ENCODE data around the gene ZNF785. TPM values are rescaled to one million over a fixed set of nuclear protein-coding genes. Genes with fewer than 3 reads are reported as not detected.

The ZNF785 gene
- total and polyA plus RNA-seq, 3 experiments from 2014 or later = 4.8 to 13.0 (median 10.9) TPM

- POLR2A ChIA-PET = interaction anchor here (3.6 to 4.3 kb wide), 2 partner anchors 23 to 39 kb away, joined by 33 to 71 read pairs; partner anchors contain the start of genes ZNF688 and ZNF764
- Histone ChIP-seq H3K27me3 (ENCODE audit: insufficient read depth, low read length, poor library complexity, severe bottlenecking) (no peaks in the 10 kb centered on the region), H3K4me3 (ENCODE audit: low read length) (no peak overlapping the region), H3K27ac (ENCODE audit: low read depth, low read length) (no peak overlapping the region), H3K36me3 (ENCODE audit: insufficient read depth, low read length) (no peaks in the 10 kb centered on the region), H3K4me1 (ENCODE audit: insufficient read depth, low read length) (peaks cover 30% of the 10 kb centered on the region), H3K9me3 (ENCODE audit: low read length) (no peaks in the 10 kb centered on the region)
- CTCF ChIA-PET = interaction anchor here (3.8 to 6.2 kb wide), 2 partner anchors 25 to 83 kb away, joined by 33 to 69 read pairs; partner anchors contain the start of gene ZNF764
- peak overlapping the region in 4 of 7 donors; percentile 51 to 98 (median 76) for H3K4me3 Mint-ChIP-seq
- peaks cover 0 to 37% (median 0%) of the 10 kb centered on the region in 3 donors for H3K36me3 Mint-ChIP-seq
- no peaks in the 10 kb centered on the region for H3K9me3 Mint-ChIP-seq
- DNase-seq = no peak
- no peaks in the 10 kb centered on the region for H3K27me3 Mint-ChIP-seq
- H3K4me1 Mint-ChIP-seq = peaks cover 30 to 46% (median 31%) of the 10 kb centered on the region in 3 donors
- H3K27ac Mint-ChIP-seq = peak overlapping the region in 3 of 8 donors; percentile 9 to 87 (median 82)
These were observed 53.0 kb downstream of the ZNF785 start for GRCh38 chr16:30532285-30533145.

Other genes starting within 250 kb of the ZNF785 start
- gene CD2BP2, start 230.4 kb downstream of the ZNF785 start, total RNA-seq = 10 to 100 TPM; 84.5 to 89.5 TPM
- gene CD2BP2, start 230.4 kb downstream of the ZNF785 start, polyA plus RNA-seq = 27.2 TPM
- gene TBC1D10B, start 215.2 kb downstream of the ZNF785 start, total RNA-seq = 10 to 100 TPM; 59.0 to 61.4 TPM
- 17.3 TPM for gene TBC1D10B, start 215.2 kb downstream of the ZNF785 start, polyA plus RNA-seq
- 1 to 10 TPM; 1.9 to 2.4 TPM for gene MYL11, start 210.9 kb downstream of the ZNF785 start, total RNA-seq
- gene MYL11, start 210.9 kb downstream of the ZNF785 start, polyA plus RNA-seq = 4.6 TPM
- 100 to 1,000 TPM; 187 to 193 TPM for gene SEPTIN1, start 203.1 kb downstream of the ZNF785 start, total RNA-seq
- gene SEPTIN1, start 203.1 kb downstream of the ZNF785 start, polyA plus RNA-seq = 227 TPM
- gene ZNF48, start 190.3 kb downstream of the ZNF785 start, total RNA-seq = 10 to 100 TPM; 18.4 to 19.3 TPM
- 10.2 TPM for gene ZNF48, start 190.3 kb downstream of the ZNF785 start, polyA plus RNA-seq
- gene ZNF771, start 178.1 kb downstream of the ZNF785 start, total RNA-seq = 1 to 10 TPM; 7.3 to 9.8 TPM
- 6.0 TPM for gene ZNF771, start 178.1 kb downstream of the ZNF785 start, polyA plus RNA-seq
- 100 to 1,000 TPM; 174 to 175 TPM for gene DCTPP1, start 155.7 kb downstream of the ZNF785 start, total RNA-seq
- gene DCTPP1, start 155.7 kb downstream of the ZNF785 start, polyA plus RNA-seq = 73.7 TPM
- gene SEPHS2, start 139.8 kb downstream of the ZNF785 start, total RNA-seq = 10 to 100 TPM; 68.2 to 71.0 TPM
- gene SEPHS2, start 139.8 kb downstream of the ZNF785 start, polyA plus RNA-seq = 59.0 TPM
- gene ITGAL, start 113.0 kb downstream of the ZNF785 start, total RNA-seq = 100 to 1,000 TPM; 333 to 363 TPM
- gene ITGAL, start 113.0 kb downstream of the ZNF785 start, polyA plus RNA-seq = 256 TPM
- 10 to 100 TPM; 13.5 to 15.1 TPM for gene ZNF768, start 59.1 kb downstream of the ZNF785 start, total RNA-seq
- gene ZNF768, start 59.1 kb downstream of the ZNF785 start, polyA plus RNA-seq = 2.5 TPM
- gene ZNF747, start 50.8 kb downstream of the ZNF785 start, total RNA-seq = 10 to 100 TPM; 13.5 to 17.0 TPM
- gene ZNF747, start 50.8 kb downstream of the ZNF785 start, polyA plus RNA-seq = 8.4 TPM
- gene ZNF764, start 27.3 kb downstream of the ZNF785 start, total RNA-seq = 10 to 100 TPM; 15.1 to 15.7 TPM
- 8.9 TPM for gene ZNF764, start 27.3 kb downstream of the ZNF785 start, polyA plus RNA-seq
- 10 to 100 TPM in 1 of 2 experiments, 1 to 10 TPM in 1; 9.6 to 10.8 TPM for gene ZNF688, start 14.0 kb downstream of the ZNF785 start, total RNA-seq
- 28.5 TPM for gene ZNF688, start 14.0 kb downstream of the ZNF785 start, polyA plus RNA-seq
- gene ZNF689, start 24.7 kb upstream of the ZNF785 start, total RNA-seq = 10 to 100 TPM; 14.6 to 15.7 TPM
- gene ZNF689, start 24.7 kb upstream of the ZNF785 start, polyA plus RNA-seq = 13.7 TPM
- gene PRR14, start 65.3 kb upstream of the ZNF785 start, total RNA-seq = 10 to 100 TPM; 87.5 to 92.5 TPM
- gene PRR14, start 65.3 kb upstream of the ZNF785 start, polyA plus RNA-seq = 29.7 TPM
- gene FBRS, start 72.7 kb upstream of the ZNF785 start, total RNA-seq = 100 to 1,000 TPM; 115 to 124 TPM
- gene FBRS, start 72.7 kb upstream of the ZNF785 start, polyA plus RNA-seq = 7.1 TPM
- 10 to 100 TPM; 75.4 to 76.3 TPM for gene SRCAP, start 113.5 kb upstream of the ZNF785 start, total RNA-seq
- 33.0 TPM for gene SRCAP, start 113.5 kb upstream of the ZNF785 start, polyA plus RNA-seq
- 10 to 100 TPM; 31.8 to 32.2 TPM for gene PHKG2, start 162.7 kb upstream of the ZNF785 start, total RNA-seq
- gene PHKG2, start 162.7 kb upstream of the ZNF785 start, polyA plus RNA-seq = 47.0 TPM
- 1 to 10 TPM; 6.5 to 6.9 TPM for gene CFAP119, start 176.4 kb upstream of the ZNF785 start, total RNA-seq
- gene CFAP119, start 176.4 kb upstream of the ZNF785 start, polyA plus RNA-seq = 0.25 TPM
- 100 to 1,000 TPM; 152 to 157 TPM for gene RNF40, start 176.6 kb upstream of the ZNF785 start, total RNA-seq
- 61.9 TPM for gene RNF40, start 176.6 kb upstream of the ZNF785 start, polyA plus RNA-seq
- 1 to 10 TPM; 5.6 to 5.7 TPM for gene ZNF629, start 201.5 kb upstream of the ZNF785 start, total RNA-seq
- gene ZNF629, start 201.5 kb upstream of the ZNF785 start, polyA plus RNA-seq = 1.1 TPM